Liver (tissue), 9 donors: ENCODE results near the gene TCHHL1. TPM values are rescaled to one million over a fixed set of nuclear protein-coding genes. Genes with fewer than 3 reads are reported as not detected.
"Not testable (repeated sequence)": the region's sequence is repeated elsewhere in the genome, so short reads cannot be mapped to it uniquely, and the experiment has no call there.

Experiments
- DNase-seq: peaks from one replicate; pipeline ENCODE4 v3.0.0-alpha.2; 2017; ENCODE audit warnings: low spot score
- H3K27ac ChIP-seq, 2 donors: one replicate each; pipeline ENCODE4 v1.7.0; 2013; ENCODE audit warnings: inconsistent platforms in 2 of 2, low read length in 2 of 2, control low read depth in 1 of 2, low read depth in 1 of 2, mild to moderate bottlenecking in 1 of 2
- H3K27me3 ChIP-seq, 4 donors: one replicate each; pipeline versions ENCODE4 v1.6.1 to v1.7.0; 2013; ENCODE audit warnings: low read length in 3 of 4, inconsistent platforms in 1 of 4, mild to moderate bottlenecking in 1 of 4, moderate library complexity in 1 of 4; ENCODE audit not compliant: control insufficient read depth in 4 of 4, insufficient read depth in 4 of 4
- H3K36me3 ChIP-seq, 4 donors: one replicate each; pipeline versions ENCODE4 v1.6.1 to v1.7.0; 2013; ENCODE audit warnings: low read length in 3 of 4, mild to moderate bottlenecking in 3 of 4, low read depth in 1 of 4, moderate library complexity in 1 of 4; ENCODE audit not compliant: control insufficient read depth in 4 of 4, insufficient read depth in 3 of 4
- H3K4me1 ChIP-seq, 4 donors: one replicate each; pipeline versions ENCODE4 v1.6.1 to v1.7.0; 2013; ENCODE audit warnings: low read length in 3 of 4, mild to moderate bottlenecking in 3 of 4, moderate library complexity in 1 of 4; ENCODE audit not compliant: control insufficient read depth in 4 of 4, insufficient read depth in 4 of 4
- H3K4me3 ChIP-seq, 3 donors: one replicate each; pipeline versions ENCODE4 v1.6.1 to v1.7.0; 2013; ENCODE audit warnings: low read length in 3 of 3, control low read depth in 1 of 3, low read depth in 1 of 3, mild to moderate bottlenecking in 1 of 3
- H3K9ac ChIP-seq, 2 donors: one replicate each; pipeline ENCODE4 v1.7.0; 2013; ENCODE audit warnings: low read length in 2 of 2, mild to moderate bottlenecking in 2 of 2, moderate library complexity in 2 of 2, control low read depth in 1 of 2, low read depth in 1 of 2
- H3K9me3 ChIP-seq, 4 donors: one replicate each; pipeline versions ENCODE4 v1.6.1 to v1.7.0; 2013; ENCODE audit warnings: low read length in 3 of 4; ENCODE audit not compliant: control insufficient read depth in 4 of 4
- CTCF ChIP-seq: fragments of 150-350 bp; IDR thresholded peaks from 2 replicates; pipeline ENCODE4 v1.5.1; 2017; ENCODE audit warnings: improper control_type of control experiment, low read depth, low read length; ENCODE audit not compliant: missing input control
- EGR1 ChIP-seq, 2 donors: IDR thresholded peaks; 2 replicates each; pipeline ENCODE4 v1.6.1; 2016 to 2018; ENCODE audit warnings: antibody characterized with exemption in 2 of 2, low read depth in 2 of 2
- FOXA2 ChIP-seq: IDR thresholded peaks from 2 replicates; pipeline ENCODE4 v1.6.1; 2016; ENCODE audit warnings: antibody characterized with exemption
- GABPA ChIP-seq, 2 donors: IDR thresholded peaks in 1 of 2; conservative IDR thresholded peaks in 1 of 2; 2 replicates each; pipeline ENCODE4 v1.6.1; 2016; ENCODE audit warnings: antibody characterized with exemption in 2 of 2, mild to moderate bottlenecking in 1 of 2, moderate library complexity in 1 of 2
- HNF4G ChIP-seq: IDR thresholded peaks from 2 replicates; pipeline ENCODE4 v1.6.1; 2016; ENCODE audit warnings: antibody characterized with exemption
- MAX ChIP-seq: IDR thresholded peaks from 2 replicates; pipeline ENCODE4 v1.6.1; 2016; ENCODE audit warnings: antibody characterized with exemption
- NR2F2 ChIP-seq: IDR thresholded peaks from 2 replicates; pipeline ENCODE4 v1.6.1; 2016; ENCODE audit warnings: antibody characterized with exemption
- RAD21 ChIP-seq, 2 donors: IDR thresholded peaks; 2 replicates each; pipeline ENCODE4 v1.6.1; 2016; ENCODE audit warnings: antibody characterized with exemption in 2 of 2, mild to moderate bottlenecking in 2 of 2
- REST ChIP-seq: IDR thresholded peaks from 2 replicates; pipeline ENCODE4 v1.6.1; 2016; ENCODE audit warnings: antibody characterized with exemption, mild to moderate bottlenecking
- RXRA ChIP-seq, 2 donors: IDR thresholded peaks; 2 replicates each; pipeline ENCODE4 v1.6.1; 2017 to 2018; ENCODE audit warnings: antibody characterized with exemption in 2 of 2, mild to moderate bottlenecking in 1 of 2
- SP1 ChIP-seq: IDR thresholded peaks from 2 replicates; pipeline ENCODE4 v1.6.1; 2018; ENCODE audit warnings: antibody characterized with exemption, mild to moderate bottlenecking
- YY1 ChIP-seq: IDR thresholded peaks from 2 replicates; pipeline ENCODE4 v1.6.1; 2016; ENCODE audit warnings: antibody characterized with exemption, mild to moderate bottlenecking
- ZBTB33 ChIP-seq: IDR thresholded peaks from 2 replicates; pipeline ENCODE4 v1.6.1; 2016; ENCODE audit warnings: antibody characterized with exemption
- WGBS: extraction: QIAGEN DNeasy Blood & Tissue Kit; methylation state at CpG from one replicate; pipeline ENCODE4 v1.1.7; 2013; 5-methylcytosine and 5-hydroxymethylcytosine counted together
- polyA plus RNA-seq, 2 donors: library from polyadenylated mRNA; stranded (reverse) in 1 of 2; unstranded in 1 of 2; fragments of 200-250 nt in 1 of 2; fragments of >200 nt in 1 of 2; fragmentation: Nextera tagmentation in 1 of 2; extraction: Ambion mirVana in 1 of 2; gene quantifications; one replicate each; pipeline versions ENCODE4 v1.2.1 to v1.2.3, GENCODE V29; 2013 to 2015
- total RNA-seq, 2 donors: library from RNA; depleted of rRNA; stranded (reverse); fragments of >200 nt; gene quantifications; one replicate each; pipeline ENCODE4 v1.2.3, GENCODE V29; 2014
- donor health status: healthy.
- donor health status: healthy.
- donor health status: healthy.
- donor health status: healthy.
- donor health status: healthy.

TCHHL1 gene
- total and polyA plus RNA-seq, 4 donors, result not detected

GRCh38 chr1:152084853-152085252 lies 4.0 kb downstream of the TCHHL1 start:
- no peak overlapping the region for H3K9ac ChIP-seq

GRCh38 chr1:152081026-152081425 lies 7.8 kb downstream of the TCHHL1 start:
- DNase-seq, result not testable (repeated sequence)

More at GRCh38 chr1:152084853-152085252, 4.0 kb downstream of the TCHHL1 start:
- Histone ChIP-seq H3K27me3 (peaks cover 0 to 6% (median 1%) of the 10 kb centered on the region in 4 donors), H3K36me3 (no peaks in the 10 kb centered on the region), H3K9me3 (no peaks in the 10 kb centered on the region), H3K4me1 (no peaks in the 10 kb centered on the region), H3K4me3 (no peak overlapping the region), H3K27ac (no peak overlapping the region)
- TF ChIP-seq GABPA (IDR thresholded peaks at IDR 0.05 in 1 of 2, conservative IDR thresholded peaks at IDR 0.05 in 1 of 2), result no peak
- no peak for TF ChIP-seq MAX
- no peak for TF ChIP-seq CTCF
- no peak for TF ChIP-seq SP1
- TF ChIP-seq RXRA (IDR thresholded peaks at IDR 0.05), result no peak
- TF ChIP-seq HNF4G, result no peak
- TF ChIP-seq NR2F2, result no peak
- TF ChIP-seq RAD21 (IDR thresholded peaks at IDR 0.05), result no peak
- TF ChIP-seq ZBTB33, result no peak
- TF ChIP-seq REST, result no peak
- TF ChIP-seq YY1, result no peak
- no peak for TF ChIP-seq EGR1 (IDR thresholded peaks at IDR 0.05; ENCODE audit: low read depth in 2 of 2)
- no peak for TF ChIP-seq FOXA2
- 65% methylated on average over 1 of the region's 1 CpG for WGBS
- no peak for DNase-seq

GRCh38 chr1:152080494-152080893 lies 8.4 kb downstream of the TCHHL1 start:
- H3K4me1 ChIP-seq, H3K27me3 ChIP-seq, H3K27ac ChIP-seq, H3K9ac ChIP-seq, H3K4me3 ChIP-seq, H3K36me3 ChIP-seq, H3K9me3 ChIP-seq, DNase-seq: not testable (repeated sequence)
- WGBS, result 85% methylated on average over 17 of the region's 17 CpGs

More at GRCh38 chr1:152081026-152081425, 7.8 kb downstream of the TCHHL1 start:
- H3K27me3 ChIP-seq, H3K27ac ChIP-seq, H3K36me3 ChIP-seq, H3K4me3 ChIP-seq, H3K9ac ChIP-seq, H3K4me1 ChIP-seq, H3K9me3 ChIP-seq: not testable (repeated sequence)
- WGBS, result 89% methylated on average over 17 of the region's 17 CpGs
